HCT116 (cell line): ENCODE data around the gene SUGCT. TPM values are rescaled to one million over a fixed set of nuclear protein-coding genes. Genes with fewer than 3 reads are reported as not detected.

Experiments
- ATAC-seq: fragments of 200-7000 bp; cut with Tn5 transposase; 2 replicates; pipeline ENCODE4 v1.9.1; 2020; ENCODE audit warnings: mild to moderate bottlenecking, moderate library complexity
- BruUV-seq: library from RNA; stranded (reverse); fragments of 400-500 nt; replicated peaks from 2 replicates; lab custom pipeline; 2021; lab: Mats Ljungman, UMichigan
- CTCF ChIA-PET: fragments of 300-600 bp; sonication (Branson Sonifier 250); formaldehyde crosslinking; loops from one replicate; lab custom pipeline; 2021; ENCODE audit warnings: antibody characterized with exemption; lab: Charles Lee
- POLR2A ChIA-PET: fragments of 300-600, 350-600 bp; sonication (Branson Sonifier 250); formaldehyde crosslinking; loops from one replicate; lab custom pipeline; 2021; ENCODE audit warnings: antibody characterized with exemption; lab: Charles Lee
- RAD21 ChIA-PET, 2 experiments: fragments of 300-600 bp; sonication (Branson Sonifier 250); formaldehyde crosslinking; loops; one replicate each; lab custom pipeline; 2023; ENCODE audit warnings: low total read pairs in 2 of 2; ENCODE audit not compliant: uncharacterized antibody in 2 of 2, unreplicated experiment in 2 of 2, low non-redundant PET in 1 of 2; lab: Charles Lee
- DNase-seq: peaks from one replicate; pipeline ENCODE4 v3.0.0-alpha.2; 2010; ENCODE audit warnings: low read depth, low spot score
- H2AFZ ChIP-seq: fragments of 200-600 bp; shearing (Covaris generic), sonication (generic); 2 replicates; pipeline ENCODE4 v1.6.1; 2017; ENCODE audit warnings: low read depth, mixed run types, mixed read lengths, antibody characterized with exemption, low read length; ENCODE audit not compliant: poor library complexity, severe bottlenecking
- H3K27ac ChIP-seq: 2 replicates; pipeline ENCODE4 v1.5.1; 2012; ENCODE audit warnings: low read depth, low read length
- H3K27me3 ChIP-seq: fragments of 200-600 bp; sonication (generic); 2 replicates; pipeline ENCODE4 v1.6.1; 2016; ENCODE audit warnings: mixed run types, low read length, mixed read lengths; ENCODE audit not compliant: insufficient read depth
- H3K36me3 ChIP-seq, 2 experiments: fragments of 200-500 bp in 1 of 2; fragments of 200-600 bp in 1 of 2; sonication (Bioruptor generic) in 1 of 2; sonication (generic) in 1 of 2; 2 replicates each; pipeline versions ENCODE4 v1.5.1 to v1.6.1; 2014 to 2016; ENCODE audit warnings: low read length in 2 of 2, inconsistent platforms in 1 of 2, mixed read lengths in 1 of 2, mixed run types in 1 of 2; ENCODE audit not compliant: insufficient read depth in 2 of 2, control insufficient read depth in 1 of 2
- H3K4me1 ChIP-seq, 2 experiments: fragments of 200-600 bp in 1 of 2; sonication (generic) in 1 of 2; 2 replicates each; pipeline versions ENCODE4 v1.5.1 to v1.6.1; 2012 to 2017; ENCODE audit warnings: low read length in 2 of 2, inconsistent platforms in 1 of 2, mild to moderate bottlenecking in 1 of 2, mixed read lengths in 1 of 2, mixed run types in 1 of 2, moderate library complexity in 1 of 2; ENCODE audit not compliant: insufficient read depth in 2 of 2, control insufficient read depth in 1 of 2
- H3K4me2 ChIP-seq: fragments of 200-600 bp; sonication (generic); 2 replicates; pipeline ENCODE4 v1.6.1; 2017; ENCODE audit warnings: mixed run types, low read length, mixed read lengths
- H3K4me3 ChIP-seq, 2 experiments: fragments of 200-600 bp in 1 of 2; sonication (generic) in 1 of 2; replicated peaks in 1 of 2; 2 replicates each; pipeline ENCODE4 v1.5.1; 2011 to 2016; ENCODE audit warnings: low read length in 2 of 2, control low read depth in 1 of 2, low read depth in 1 of 2, mild to moderate bottlenecking in 1 of 2, mixed read lengths in 1 of 2, mixed run types in 1 of 2
- H3K79me2 ChIP-seq: fragments of 200-600 bp; sonication (generic); 2 replicates; pipeline ENCODE4 v1.6.1; 2017; ENCODE audit warnings: mild to moderate bottlenecking, mixed run types, low read length, moderate library complexity, mixed read lengths; ENCODE audit not compliant: insufficient read depth
- H3K9ac ChIP-seq: fragments of 200-600 bp; sonication (generic); 2 replicates; pipeline ENCODE4 v1.6.1; 2016; ENCODE audit warnings: low read length, mixed read lengths
- H3K9me2 ChIP-seq: fragments of 200-600 bp; sonication (generic), shearing (Covaris generic); 2 replicates; pipeline ENCODE4 v1.6.1; 2017; ENCODE audit warnings: mixed run types, mild to moderate bottlenecking, moderate library complexity; ENCODE audit not compliant: insufficient read depth
- H3K9me3 ChIP-seq, 2 experiments: fragments of 200-500 bp in 1 of 2; fragments of 200-600 bp in 1 of 2; sonication (Bioruptor generic) in 1 of 2; sonication (generic) in 1 of 2; 2 replicates each; pipeline ENCODE4 v1.6.1; 2014 to 2017; ENCODE audit warnings: low read length in 2 of 2, mixed read lengths in 2 of 2, inconsistent platforms in 1 of 2, low read depth in 1 of 2, mild to moderate bottlenecking in 1 of 2, mixed run types in 1 of 2, moderate library complexity in 1 of 2; ENCODE audit not compliant: control insufficient read depth in 1 of 2, insufficient read depth in 1 of 2
- H4K20me1 ChIP-seq: fragments of 200-600 bp; sonication (generic), shearing (Covaris generic); 2 replicates; pipeline ENCODE4 v1.6.1; 2017; ENCODE audit warnings: mixed run types, mild to moderate bottlenecking, moderate library complexity; ENCODE audit not compliant: insufficient read depth
- ATF3 ChIP-seq: IDR thresholded peaks from 2 replicates; pipeline ENCODE4 v1.6.1; 2012
- CEBPB ChIP-seq: IDR thresholded peaks from 2 replicates; pipeline ENCODE4 v1.6.1; 2012; ENCODE audit warnings: low read depth
- CTCF ChIP-seq, 3 experiments: fragments of 200-600 bp in 1 of 3; sonication (generic) in 1 of 3; IDR thresholded peaks in 2 of 3; conservative IDR thresholded peaks in 1 of 3; 2 replicates each; pipeline ENCODE4 v1.5.1; 2012 to 2017; ENCODE audit warnings: low read depth in 2 of 3, low read length in 2 of 3, antibody characterized with exemption in 1 of 3, borderline replicate concordance in 1 of 3, control low read depth in 1 of 3, mild to moderate bottlenecking in 1 of 3, mixed read lengths in 1 of 3, mixed run types in 1 of 3, moderate library complexity in 1 of 3; ENCODE audit not compliant: insufficient read depth in 1 of 3
- EGR1 ChIP-seq: IDR thresholded peaks from 2 replicates; pipeline ENCODE4 v1.6.1; 2012; ENCODE audit warnings: low read depth
- ELF1 ChIP-seq: IDR thresholded peaks from 2 replicates; pipeline ENCODE4 v1.6.1; 2012; ENCODE audit warnings: low read depth, borderline replicate concordance
- EZH2 ChIP-seq: fragments of 200-600 bp; sonication (generic); IDR thresholded peaks from 2 replicates; pipeline ENCODE4 v1.6.1; 2017; ENCODE audit warnings: antibody characterized with exemption, mixed run types
- FOSL1 ChIP-seq: IDR thresholded peaks from 2 replicates; pipeline ENCODE4 v1.6.1; 2012; ENCODE audit warnings: low read depth
- JUND ChIP-seq: IDR thresholded peaks from 2 replicates; pipeline ENCODE4 v1.6.1; 2012
- MAX ChIP-seq: IDR thresholded peaks from 2 replicates; pipeline ENCODE4 v1.6.1; 2012
- POLR2A ChIP-seq: IDR thresholded peaks from 2 replicates; pipeline ENCODE4 v1.7.0; 2011; ENCODE audit warnings: borderline replicate concordance; ENCODE audit not compliant: insufficient read depth, insufficient read length; ENCODE audit errors: extremely low read depth
- POLR2AphosphoS5 ChIP-seq: IDR thresholded peaks from 2 replicates; pipeline ENCODE4 v1.6.1; 2011; ENCODE audit warnings: mild to moderate bottlenecking, low read depth, low read length, moderate library complexity
- RAD21 ChIP-seq: IDR thresholded peaks from 2 replicates; pipeline ENCODE4 v1.6.1; 2012; ENCODE audit warnings: low read depth, mild to moderate bottlenecking
- REST ChIP-seq: IDR thresholded peaks from 2 replicates; pipeline ENCODE4 v1.6.1; 2012; ENCODE audit warnings: low read depth
- SIN3A ChIP-seq: IDR thresholded peaks from 2 replicates; pipeline ENCODE4 v1.6.1; 2012; ENCODE audit warnings: low read depth
- SP1 ChIP-seq: IDR thresholded peaks from 2 replicates; pipeline ENCODE4 v1.6.1; 2012; ENCODE audit warnings: low read depth
- SRF ChIP-seq: IDR thresholded peaks from 2 replicates; pipeline ENCODE4 v1.6.1; 2012; ENCODE audit warnings: low read depth
- TCF7L2 ChIP-seq: IDR thresholded peaks from 2 replicates; pipeline ENCODE4 v1.7.0; 2011; ENCODE audit warnings: borderline replicate concordance, inconsistent platforms; ENCODE audit not compliant: insufficient read depth, insufficient read length; ENCODE audit errors: extremely low read depth
- YY1 ChIP-seq: IDR thresholded peaks from 2 replicates; pipeline ENCODE4 v1.6.1; 2011; ENCODE audit warnings: low read length, low read depth, moderate library complexity, mild to moderate bottlenecking; ENCODE audit not compliant: insufficient replicate concordance; ENCODE audit errors: extremely low read depth
- ZBTB33 ChIP-seq: IDR thresholded peaks from 2 replicates; pipeline ENCODE4 v1.6.1; 2011; ENCODE audit warnings: mild to moderate bottlenecking, low read length, moderate library complexity; ENCODE audit not compliant: insufficient replicate concordance; ENCODE audit errors: extremely low read depth
- ZNF274 ChIP-seq: fragments of 200-500 bp; sonication (Bioruptor generic); IDR thresholded peaks from 2 replicates; pipeline ENCODE4 v1.6.1; 2014; ENCODE audit warnings: mild to moderate bottlenecking, low read depth, low read length, inconsistent platforms
- intact Hi-C: fragments of 100-400 bp; cut with micrococcal nuclease; formaldehyde crosslinking; loops from 2 replicates; pipeline ENCODE4 v1.10.0; 2022
- total RNA-seq: library from RNA; stranded (reverse); gene quantifications from one replicate; pipeline ENCODE4 v1.2.1, GENCODE V29; 2021; ENCODE audit not compliant: unreplicated experiment

Gene SUGCT
- total RNA-seq, 1 experiment from 2014 or later = 4.4 TPM

GRCh38 chr7:40775877-40776276 is 641.1 kb downstream of the SUGCT start:
- H3K4me1 ChIP-seq = no peaks in the 10 kb centered on the region
- H3K36me3 ChIP-seq = no peaks in the 10 kb centered on the region
- no peak for ATAC-seq
- ChIA-PET RAD21 (no interaction called here), CTCF (no interaction called here), POLR2A (no interaction called here)
- H3K4me3 ChIP-seq = no peak overlapping the region
- no peaks in the 10 kb centered on the region for H4K20me1 ChIP-seq
- H3K79me2 ChIP-seq = no peaks in the 10 kb centered on the region
- no TSS peak for BruUV-seq
- H3K9ac ChIP-seq = no peak overlapping the region
- H3K9me3 ChIP-seq = no peaks in the 10 kb centered on the region
- H3K27me3 ChIP-seq = no peaks in the 10 kb centered on the region
- intact Hi-C loops = no loop called here
- no peak for DNase-seq
- no peaks in the 10 kb centered on the region for H3K9me2 ChIP-seq
- TF ChIP-seq EZH2 = no peak
- TF ChIP-seq YY1 = no peak
- no peak for TF ChIP-seq ELF1
- TF ChIP-seq REST = no peak
- no peak for TF ChIP-seq ZBTB33
- TF ChIP-seq POLR2A = no peak
- TF ChIP-seq POLR2AphosphoS5 = no peak
- no peak for TF ChIP-seq TCF7L2
- TF ChIP-seq ATF3 = no peak
- TF ChIP-seq SIN3A = no peak
- TF ChIP-seq RAD21 = no peak
- TF ChIP-seq MAX = no peak
- TF ChIP-seq ZNF274 = no peak
- TF ChIP-seq EGR1 = no peak
- no peak for TF ChIP-seq CEBPB
- no peak for TF ChIP-seq SP1
- TF ChIP-seq CTCF (IDR thresholded peaks at IDR 0.05 in 2 of 3, conservative IDR thresholded peaks at IDR 0.05 in 1 of 3; ENCODE audit: borderline replicate concordance in 1 of 3, insufficient read depth in 1 of 3, low read depth in 2 of 3, low read length in 2 of 3) = no peak
- no peak for TF ChIP-seq FOSL1
- no peak for TF ChIP-seq SRF
- no peak for TF ChIP-seq JUND
- H2AFZ ChIP-seq = no peak overlapping the region
- H3K4me2 ChIP-seq = no peak overlapping the region
- H3K27ac ChIP-seq = no peak overlapping the region
